Hematopoietic multipotent progenitor cell treated with erythropoietin and hydrocortisone succinate and interleukin-3 and kit ligand, for 8 days (in vitro differentiated cells): ENCODE results near the gene DLG2.

Experiments used
- DNase-seq: peaks from one replicate; pipeline ENCODE4 v3.0.0-alpha.2; 2015

DLG2 gene

GRCh38 chr11:84297570-84297969 lies 1329.6 kb downstream of the DLG2 start:
- no peak for DNase-seq

DNA sequence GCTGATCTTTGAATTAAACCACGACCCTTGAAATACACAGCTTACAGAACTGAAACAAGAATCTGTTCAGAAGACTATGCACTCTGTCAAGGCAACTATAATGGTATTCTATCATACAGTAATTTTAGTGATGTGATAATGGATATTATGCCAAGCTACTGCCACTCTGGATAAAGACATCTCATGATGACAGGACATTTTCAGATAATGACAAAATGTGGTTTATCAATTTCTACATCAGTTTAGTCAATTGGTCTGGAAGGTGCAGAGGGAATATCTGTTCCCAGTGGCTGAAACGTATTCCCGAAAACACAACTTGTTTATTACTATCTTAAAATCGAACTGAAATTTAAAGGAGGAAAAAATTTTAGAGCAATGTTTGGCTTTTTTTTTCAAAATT lies 1331.3 kb downstream of the DLG2 start:
- DNase-seq, result no peak

GRCh38 chr11:84292955-84293354 lies 1334.2 kb downstream of the DLG2 start:
- no peak for DNase-seq

GRCh38 chr11:84292006-84292405 lies 1335.1 kb downstream of the DLG2 start:
- DNase-seq, result no peak

DNA sequence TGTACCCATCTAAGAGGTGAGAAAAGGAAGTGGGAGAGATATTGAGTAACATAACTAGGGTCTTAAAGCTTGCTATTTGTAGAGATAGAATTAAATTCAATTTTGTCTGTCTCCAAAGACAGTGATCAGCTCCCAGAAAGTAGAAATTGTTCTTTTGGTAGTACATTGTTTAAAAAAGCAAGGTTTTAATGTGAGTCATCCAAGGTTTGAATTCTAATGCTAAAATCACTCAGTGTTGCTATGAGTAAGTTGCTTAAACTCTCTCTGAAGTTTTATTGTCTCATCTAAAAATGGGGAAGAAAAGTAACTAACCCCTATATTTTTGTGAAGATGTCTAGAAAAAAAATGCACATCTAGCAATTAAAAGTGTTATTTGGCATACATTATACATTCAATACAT lies 1336.5 kb downstream of the DLG2 start:
- DNase-seq, result no peak

DNA sequence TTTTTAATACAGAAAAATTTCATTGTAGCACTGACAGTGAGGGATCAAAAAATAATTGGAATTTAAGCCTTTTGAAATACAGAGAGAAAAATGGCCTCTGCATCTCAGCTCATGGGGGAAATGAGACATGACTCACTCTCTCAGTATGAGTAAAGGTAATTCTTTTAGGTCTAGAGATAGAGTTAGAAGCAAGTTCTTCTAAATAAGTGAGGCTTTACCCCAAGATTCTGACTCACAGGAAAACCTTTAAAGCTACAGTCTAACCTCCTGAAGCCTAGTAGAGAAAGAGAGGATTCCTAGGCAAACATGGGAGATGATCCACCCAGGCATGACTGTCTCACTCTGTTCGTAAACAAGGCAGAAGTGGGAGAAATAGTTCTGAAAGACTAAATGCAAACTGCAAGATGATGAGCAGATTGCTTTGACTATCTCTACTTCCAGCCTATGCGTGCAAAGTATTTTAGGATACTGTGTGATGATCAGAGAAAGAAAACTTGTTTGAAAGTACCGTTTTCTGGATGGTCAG lies 1337.7 kb downstream of the DLG2 start:
- no peak for DNase-seq

GRCh38 chr11:84273541-84273940 lies 1353.6 kb downstream of the DLG2 start:
- no peak for DNase-seq

DNA sequence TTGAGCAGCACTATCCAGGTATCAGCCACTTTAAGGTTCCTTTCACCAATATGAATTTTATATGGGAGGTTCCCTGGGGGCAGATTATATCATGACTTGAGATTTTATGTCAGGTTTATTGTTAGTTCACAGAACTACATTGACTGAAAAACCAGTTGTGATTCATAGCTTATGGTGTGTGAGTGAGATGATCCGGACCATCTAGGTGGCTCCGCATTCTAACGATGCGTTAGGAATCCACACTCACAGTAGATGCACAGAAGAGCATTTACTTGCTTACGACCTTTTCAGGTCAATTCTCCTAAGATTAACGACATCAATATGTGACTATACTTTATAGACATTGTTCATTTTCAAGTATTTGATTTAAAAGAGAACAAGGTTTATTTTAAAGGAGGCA lies 1356.7 kb downstream of the DLG2 start:
- DNase-seq, result no peak

GRCh38 chr11:84264066-84264465 lies 1363.1 kb downstream of the DLG2 start:
- no peak for DNase-seq

DNA sequence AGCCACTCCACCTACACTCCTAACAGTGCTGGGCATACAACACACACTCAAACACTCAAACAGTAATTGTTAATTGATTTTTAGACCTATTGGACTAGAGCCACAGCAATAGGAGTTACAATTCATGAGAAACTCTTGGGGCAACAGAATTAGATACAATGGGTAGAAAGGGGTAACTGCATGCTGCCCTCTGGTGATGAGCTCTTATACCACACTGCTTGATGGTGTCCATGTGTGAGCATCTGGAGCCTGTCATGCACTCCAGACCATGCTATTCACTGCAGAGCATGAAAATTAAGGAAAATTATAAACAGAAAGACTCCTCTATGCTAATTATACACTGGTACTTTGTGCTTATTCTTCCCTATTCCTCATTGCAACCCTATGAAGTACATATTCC lies 1365.4 kb downstream of the DLG2 start:
- DNase-seq, result no peak

- DNase-seq, result no peak
Observed at GRCh38 chr11:84260862-84261261, 1366.3 kb downstream of the DLG2 start.

- no peak for DNase-seq
Observed at GRCh38 chr11:84256618-84257017, 1370.5 kb downstream of the DLG2 start.

DNA sequence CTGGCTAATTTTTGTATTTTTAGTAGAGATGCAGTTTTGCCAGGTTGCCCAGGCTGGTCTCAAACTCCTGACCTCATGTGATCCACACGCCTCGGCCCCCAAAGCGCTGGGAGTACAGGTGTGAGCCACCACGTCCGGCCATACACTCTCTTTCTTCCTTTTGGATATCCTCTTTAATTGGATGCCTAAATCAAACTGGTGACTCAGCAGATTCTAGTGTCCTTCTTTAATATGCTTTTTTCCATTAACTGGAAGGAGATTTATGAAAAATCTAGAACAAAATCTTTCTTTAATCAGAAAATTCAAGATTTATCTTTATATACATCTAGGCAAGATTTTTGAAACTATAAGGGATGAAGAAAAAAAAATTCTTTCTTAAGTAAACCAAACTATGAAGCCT lies 1371.7 kb downstream of the DLG2 start:
- no peak for DNase-seq

GRCh38 chr11:84250834-84251613 lies 1376.1 kb downstream of the DLG2 start:
- no peak for DNase-seq

- no peak for DNase-seq
Observed at GRCh38 chr11:84249344-84250135, 1377.6 kb downstream of the DLG2 start.

DNA sequence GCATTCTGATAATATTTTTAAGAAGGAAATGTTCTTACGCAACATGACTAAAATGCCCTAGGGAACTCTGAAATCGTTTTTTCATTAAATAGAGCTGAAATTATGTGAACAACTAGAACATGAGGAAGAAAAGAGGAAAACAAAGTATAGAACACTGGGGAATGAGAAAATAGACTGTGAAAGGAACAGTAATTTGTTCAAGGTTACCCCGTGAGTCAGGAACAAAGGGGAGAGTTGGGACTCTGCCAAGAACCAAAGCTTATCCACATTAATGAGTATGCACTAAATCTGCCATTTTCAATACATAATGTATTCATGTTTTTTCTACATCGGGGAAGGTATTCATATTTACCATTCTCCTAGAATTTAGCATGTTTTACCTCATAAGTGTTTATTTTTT lies 1379.2 kb downstream of the DLG2 start:
- no peak for DNase-seq

- DNase-seq, result no peak
Observed at GRCh38 chr11:84247129-84247528, 1380.0 kb downstream of the DLG2 start.

DNA sequence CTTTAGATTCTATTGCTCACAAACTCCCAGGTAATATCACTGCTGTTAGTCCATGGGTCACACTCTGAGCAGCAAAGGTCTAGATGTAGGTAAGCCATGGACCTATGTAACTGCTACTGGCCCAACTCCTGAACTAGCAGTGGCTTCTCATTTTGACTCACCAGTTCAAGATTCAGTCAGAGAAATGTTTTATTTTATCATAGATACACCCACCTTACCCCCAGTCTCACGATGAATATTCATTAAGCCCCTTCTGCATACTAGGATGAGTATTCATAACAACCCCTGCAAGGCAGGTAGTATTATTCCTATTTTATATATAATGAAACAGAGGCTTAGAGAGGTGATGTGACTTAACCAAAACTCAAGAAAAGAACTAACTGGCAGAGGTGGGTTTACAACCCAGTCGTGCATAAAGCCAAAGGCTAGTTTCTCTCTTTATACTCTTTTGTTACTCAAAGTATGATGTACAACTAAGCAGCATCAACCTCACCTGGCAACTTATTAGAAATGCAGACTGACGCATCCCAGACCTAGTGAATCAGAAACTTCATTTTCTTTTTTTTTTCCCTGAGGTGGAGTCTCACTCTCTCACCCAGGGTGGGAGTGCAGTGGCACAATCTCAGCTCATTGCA lies 1383.4 kb downstream of the DLG2 start:
- no peak for DNase-seq

- DNase-seq, result no peak
Observed at GRCh38 chr11:84241343-84242131, 1385.6 kb downstream of the DLG2 start.

DNA sequence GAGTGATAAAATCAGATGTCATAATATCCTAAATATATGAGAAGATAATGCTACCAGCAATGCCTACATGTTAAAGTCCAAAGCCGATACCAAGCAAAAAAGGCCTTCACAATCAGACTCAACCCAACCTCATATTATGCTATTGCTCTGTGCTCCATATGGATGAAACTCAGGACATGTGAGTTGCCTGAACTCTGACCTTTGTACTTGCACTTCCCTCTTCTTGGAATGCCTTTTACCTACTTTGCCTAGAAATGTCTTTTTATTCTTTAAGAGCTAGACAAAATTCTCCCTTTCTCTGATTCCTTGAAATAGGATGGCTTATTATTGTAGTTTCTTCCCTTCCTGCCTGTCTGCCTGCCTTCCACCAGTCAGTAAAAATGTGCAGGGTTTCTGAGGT lies 1386.3 kb downstream of the DLG2 start:
- no peak for DNase-seq

- DNase-seq, result no peak
Observed at GRCh38 chr11:84236436-84236835, 1390.7 kb downstream of the DLG2 start.

GRCh38 chr11:84234462-84235202 lies 1392.5 kb downstream of the DLG2 start:
- DNase-seq, result no peak
